HEK293 (cell line): ENCODE results near the gene KCNF1.

Experiments used
- CTCF ChIA-PET: fragments of 350-600 bp; formaldehyde crosslinking; extraction: SDS; loops from one replicate; lab custom pipeline; 2021; ENCODE audit warnings: antibody characterized with exemption; lab: Yijun Ruan, JAX
- POLR2A ChIA-PET: fragments of 300-600 bp; formaldehyde crosslinking; extraction: SDS; loops from one replicate; lab custom pipeline; 2020; ENCODE audit warnings: antibody characterized with exemption, inconsistent platforms; lab: Yijun Ruan, JAX
- H3K27ac ChIP-seq: fragments of 200-500 bp; sonication (Bioruptor generic); 2 replicates; pipeline ENCODE4 v1.5.1; 2014; ENCODE audit warnings: low read depth, low read length, control low read depth, inconsistent platforms; ENCODE audit errors: extremely low read depth
- H3K36me3 ChIP-seq, 2 experiments: fragments of 200-500 bp in 1 of 2; sonication (Bioruptor generic) in 1 of 2; 1 replicate in 1 of 2; 2 replicates in 1 of 2; pipeline ENCODE4 v1.5.1; 2014 to 2017; ENCODE audit warnings: inconsistent platforms in 2 of 2, low read length in 2 of 2; ENCODE audit not compliant: control insufficient read depth in 2 of 2, insufficient read depth in 1 of 2
- H3K4me1 ChIP-seq: fragments of 200-500 bp; sonication (Bioruptor generic); 2 replicates; pipeline ENCODE4 v1.5.1; 2014; ENCODE audit warnings: mild to moderate bottlenecking, low read length, inconsistent platforms; ENCODE audit not compliant: control insufficient read depth, insufficient read depth
- H3K4me3 ChIP-seq: 2 replicates; pipeline ENCODE4 v1.5.1; 2011; ENCODE audit warnings: low read depth, mild to moderate bottlenecking, control low read depth, low read length, moderate library complexity
- H3K9me3 ChIP-seq: fragments of 200-500 bp; sonication (Bioruptor generic); 2 replicates; pipeline ENCODE4 v1.5.1; 2014; ENCODE audit warnings: low read depth, low read length, inconsistent platforms; ENCODE audit not compliant: control insufficient read depth, insufficient read depth
- GLIS1 ChIP-seq: fragments of 450-650 bp; formaldehyde crosslinking; IDR thresholded peaks from 2 replicates; pipeline ENCODE4 v1.5.1; 2016; ENCODE audit warnings: missing biosample characterization, missing genetic modification characterization
- GLIS2 ChIP-seq: fragments of 450-650 bp; formaldehyde crosslinking; IDR thresholded peaks from 2 replicates; pipeline ENCODE4 v1.5.1; 2016; ENCODE audit warnings: missing biosample characterization, missing genetic modification characterization
- SCRT1 ChIP-seq: fragments of 450-650 bp; formaldehyde crosslinking; IDR thresholded peaks from 2 replicates; pipeline ENCODE4 v1.5.1; 2016; ENCODE audit warnings: missing biosample characterization, missing genetic modification characterization, borderline replicate concordance
- ZBTB17 ChIP-seq: fragments of 450-650 bp; formaldehyde crosslinking; IDR thresholded peaks from 2 replicates; pipeline ENCODE4 v1.5.1; 2016; ENCODE audit warnings: missing biosample characterization, missing genetic modification characterization
- ZBTB20 ChIP-seq: fragments of 450-650 bp; formaldehyde crosslinking; IDR thresholded peaks from 2 replicates; pipeline ENCODE4 v1.5.1; 2016; ENCODE audit warnings: missing biosample characterization, missing genetic modification characterization
- ZBTB48 ChIP-seq: fragments of 450-650 bp; formaldehyde crosslinking; IDR thresholded peaks from 2 replicates; pipeline ENCODE4 v1.5.1; 2016; ENCODE audit warnings: missing biosample characterization, missing genetic modification characterization
- ZBTB8A ChIP-seq: fragments of 450-650 bp; formaldehyde crosslinking; IDR thresholded peaks from 2 replicates; pipeline ENCODE4 v1.5.1; 2016; ENCODE audit warnings: missing biosample characterization, missing genetic modification characterization
- ZNF174 ChIP-seq: fragments of 450-650 bp; formaldehyde crosslinking; IDR thresholded peaks from 2 replicates; pipeline ENCODE4 v1.5.0; 2017; ENCODE audit warnings: missing biosample characterization, mild to moderate bottlenecking, missing genetic modification characterization
- ZNF324 ChIP-seq: fragments of 450-650 bp; formaldehyde crosslinking; IDR thresholded peaks from 2 replicates; pipeline ENCODE4 v1.5.1; 2016; ENCODE audit warnings: missing biosample characterization, missing genetic modification characterization
- ZNF514 ChIP-seq: fragments of 450-650 bp; formaldehyde crosslinking; IDR thresholded peaks from 2 replicates; pipeline ENCODE4 v1.5.1; 2016; ENCODE audit warnings: missing biosample characterization, missing genetic modification characterization
- ZNF544 ChIP-seq: fragments of 450-650 bp; formaldehyde crosslinking; IDR thresholded peaks from 2 replicates; pipeline ENCODE4 v1.5.0; 2017; ENCODE audit warnings: missing biosample characterization, missing genetic modification characterization
- ZNF792 ChIP-seq: fragments of 450-650 bp; formaldehyde crosslinking; IDR thresholded peaks from 2 replicates; pipeline ENCODE4 v1.5.1; 2016; ENCODE audit warnings: missing biosample characterization, missing genetic modification characterization
- ZXDB ChIP-seq: fragments of 450-650 bp; formaldehyde crosslinking; IDR thresholded peaks from 2 replicates; pipeline ENCODE4 v1.5.1; 2016; ENCODE audit warnings: missing biosample characterization, missing genetic modification characterization
- TF ChIP-seq, protein P1 (sequence below): fragments of 450-650 bp; formaldehyde crosslinking; IDR thresholded peaks from 2 replicates; pipeline ENCODE4 v1.5.1; 2017; ENCODE audit warnings: missing biosample characterization, missing genetic modification characterization

KCNF1 gene

DNA sequence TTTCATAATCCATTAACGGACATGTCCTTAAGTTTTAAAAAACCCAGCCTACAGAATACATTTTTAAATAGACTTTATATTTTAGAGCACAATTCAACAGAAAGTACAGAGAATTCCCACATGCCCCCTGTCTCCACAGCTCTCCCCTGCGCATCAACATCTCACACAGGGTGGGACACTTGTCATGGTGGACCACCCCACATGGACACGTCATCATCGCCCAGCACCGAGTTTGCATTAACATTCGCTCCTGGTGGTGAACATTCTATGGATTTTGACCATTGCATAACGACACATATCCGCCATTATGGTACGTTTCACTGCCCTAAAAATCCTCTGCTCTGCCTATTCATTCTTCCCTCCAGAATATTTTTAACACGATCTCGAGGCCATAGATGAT is 1.1 kb upstream of the KCNF1 start (continued):
- no peak for TF ChIP-seq ZNF174 (tag by site-specific recombination)
- TF ChIP-seq ZBTB8A (tag by site-specific recombination) = no peak
- no peak for TF ChIP-seq ZXDB (tag by site-specific recombination)
- TF ChIP-seq, all 188 proteins: peak for 0

- Histone ChIP-seq H3K4me1 (peaks cover 2% of the 10 kb centered on the region; the same call in 1 of the 2 replicates), H3K4me3 (peak overlapping the region; percentile 29), H3K9me3 (no peaks in the 10 kb centered on the region), H3K36me3 (no peaks in the 10 kb centered on the region), H3K27ac (no peak overlapping the region; the same call in 1 of the 2 replicates)
- ChIA-PET CTCF (interaction anchor here (0.5 to 6.0 kb wide), 7 partner anchors 16 to 220 kb away, joined by 3 to 40 read pairs (median 5); no protein-coding TSS in a partner anchor), POLR2A (no interaction called here)
- TF ChIP-seq GLIS1 (tag by site-specific recombination) = peak; percentile 86
- peak; percentile 31; the same call in 1 of the 2 replicates for TF ChIP-seq GLIS2 (tag by site-specific recombination)
- no peak for TF ChIP-seq ZBTB20 (tag by site-specific recombination)
Observed at GRCh38 chr2:10912076-10912731, 470 bp downstream of the KCNF1 start.

- H3K4me1 ChIP-seq = peaks cover 2% of the 10 kb centered on the region; the same call in 1 of the 2 replicates
- H3K4me3 ChIP-seq = no peak overlapping the region
- no peaks in the 10 kb centered on the region for H3K36me3 ChIP-seq
- ChIA-PET POLR2A (no interaction called here), CTCF (interaction anchor here (0.5 to 2.5 kb wide), 4 partner anchors 27 to 219 kb away, joined by 3 to 9 read pairs (median 3); no protein-coding TSS in a partner anchor)
- TF ChIP-seq GLIS2 (tag by site-specific recombination) (no peak), ZNF792 (tag by site-specific recombination) (no peak), ZNF544 (no peak), ZBTB17 (tag by site-specific recombination) (no peak), ZNF324 (tag by site-specific recombination) (no peak), ZBTB48 (tag by site-specific recombination) (no peak), SCRT1 (no peak), GLIS1 (tag by site-specific recombination) (no peak)
- TF ChIP-seq, protein P1, sequence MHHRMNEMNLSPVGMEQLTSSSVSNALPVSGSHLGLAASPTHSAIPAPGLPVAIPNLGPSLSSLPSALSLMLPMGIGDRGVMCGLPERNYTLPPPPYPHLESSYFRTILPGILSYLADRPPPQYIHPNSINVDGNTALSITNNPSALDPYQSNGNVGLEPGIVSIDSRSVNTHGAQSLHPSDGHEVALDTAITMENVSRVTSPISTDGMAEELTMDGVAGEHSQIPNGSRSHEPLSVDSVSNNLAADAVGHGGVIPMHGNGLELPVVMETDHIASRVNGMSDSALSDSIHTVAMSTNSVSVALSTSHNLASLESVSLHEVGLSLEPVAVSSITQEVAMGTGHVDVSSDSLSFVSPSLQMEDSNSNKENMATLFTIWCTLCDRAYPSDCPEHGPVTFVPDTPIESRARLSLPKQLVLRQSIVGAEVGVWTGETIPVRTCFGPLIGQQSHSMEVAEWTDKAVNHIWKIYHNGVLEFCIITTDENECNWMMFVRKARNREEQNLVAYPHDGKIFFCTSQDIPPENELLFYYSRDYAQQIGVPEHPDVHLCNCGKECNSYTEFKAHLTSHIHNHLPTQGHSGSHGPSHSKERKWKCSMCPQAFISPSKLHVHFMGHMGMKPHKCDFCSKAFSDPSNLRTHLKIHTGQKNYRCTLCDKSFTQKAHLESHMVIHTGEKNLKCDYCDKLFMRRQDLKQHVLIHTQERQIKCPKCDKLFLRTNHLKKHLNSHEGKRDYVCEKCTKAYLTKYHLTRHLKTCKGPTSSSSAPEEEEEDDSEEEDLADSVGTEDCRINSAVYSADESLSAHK (tag by site-specific recombination) = no peak
- H3K9me3 ChIP-seq = no peaks in the 10 kb centered on the region
- no peak overlapping the region for H3K27ac ChIP-seq
Observed at GRCh38 chr2:10912796-10913455, 1.2 kb downstream of the KCNF1 start.

GRCh38 chr2:10913501-10914271 is 2.0 kb downstream of the KCNF1 start:
- no peak overlapping the region for H3K27ac ChIP-seq
- H3K36me3 ChIP-seq = no peaks in the 10 kb centered on the region
- no peak for TF ChIP-seq ZNF514 (tag by site-specific recombination)
- TF ChIP-seq, all 188 proteins: peak for 0
- Histone ChIP-seq H3K4me3 (no peak overlapping the region), H3K9me3 (no peaks in the 10 kb centered on the region), H3K4me1 (peaks cover 2% of the 10 kb centered on the region; the same call in 1 of the 2 replicates)
- ChIA-PET CTCF (interaction anchor here (0.6 to 1.2 kb wide), 2 partner anchors 29 to 58 kb away, joined by 3 read pairs; no protein-coding TSS in a partner anchor), POLR2A (no interaction called here)
